ENCODE data around the gene PAFAH1B1. TPM values are rescaled to one million over a fixed set of nuclear protein-coding genes. Genes with fewer than 3 reads are reported as not detected.

The PAFAH1B1 gene
- total and polyA plus RNA-seq, 10 of the 15 experiments (the other 5 are each of a cell fraction or from before 2014, with no cell fraction given): 28.9 to 107 (median 49.1) TPM

GRCh38 chr17:2684549-2684948 lies 91.1 kb downstream of the PAFAH1B1 start:
- H3K9ac ChIP-seq (ENCODE audit: control insufficient read depth, insufficient read depth, low read length): no peak overlapping the region
- no TSS peak for BruUV-seq (replicated peaks)
- H3K4me3 ChIP-seq: no peak overlapping the region
- H3K36me3 ChIP-seq (ENCODE audit: control insufficient read depth in 2 of 2, insufficient read depth in 2 of 2, low read length in 1 of 2): peaks cover 7 to 30% of the 10 kb centered on the region in 2 experiments
- H3K27ac ChIP-seq (ENCODE audit: control insufficient read depth, insufficient read depth): no peak overlapping the region
- WGBS (ENCODE audit: insufficient coverage, insufficient replicate concordance, low lambda C conversion rate, missing lambda C conversion rate): 97% methylated on average over 18 of the region's 18 CpGs
- TF ChIP-seq, protein P1, sequence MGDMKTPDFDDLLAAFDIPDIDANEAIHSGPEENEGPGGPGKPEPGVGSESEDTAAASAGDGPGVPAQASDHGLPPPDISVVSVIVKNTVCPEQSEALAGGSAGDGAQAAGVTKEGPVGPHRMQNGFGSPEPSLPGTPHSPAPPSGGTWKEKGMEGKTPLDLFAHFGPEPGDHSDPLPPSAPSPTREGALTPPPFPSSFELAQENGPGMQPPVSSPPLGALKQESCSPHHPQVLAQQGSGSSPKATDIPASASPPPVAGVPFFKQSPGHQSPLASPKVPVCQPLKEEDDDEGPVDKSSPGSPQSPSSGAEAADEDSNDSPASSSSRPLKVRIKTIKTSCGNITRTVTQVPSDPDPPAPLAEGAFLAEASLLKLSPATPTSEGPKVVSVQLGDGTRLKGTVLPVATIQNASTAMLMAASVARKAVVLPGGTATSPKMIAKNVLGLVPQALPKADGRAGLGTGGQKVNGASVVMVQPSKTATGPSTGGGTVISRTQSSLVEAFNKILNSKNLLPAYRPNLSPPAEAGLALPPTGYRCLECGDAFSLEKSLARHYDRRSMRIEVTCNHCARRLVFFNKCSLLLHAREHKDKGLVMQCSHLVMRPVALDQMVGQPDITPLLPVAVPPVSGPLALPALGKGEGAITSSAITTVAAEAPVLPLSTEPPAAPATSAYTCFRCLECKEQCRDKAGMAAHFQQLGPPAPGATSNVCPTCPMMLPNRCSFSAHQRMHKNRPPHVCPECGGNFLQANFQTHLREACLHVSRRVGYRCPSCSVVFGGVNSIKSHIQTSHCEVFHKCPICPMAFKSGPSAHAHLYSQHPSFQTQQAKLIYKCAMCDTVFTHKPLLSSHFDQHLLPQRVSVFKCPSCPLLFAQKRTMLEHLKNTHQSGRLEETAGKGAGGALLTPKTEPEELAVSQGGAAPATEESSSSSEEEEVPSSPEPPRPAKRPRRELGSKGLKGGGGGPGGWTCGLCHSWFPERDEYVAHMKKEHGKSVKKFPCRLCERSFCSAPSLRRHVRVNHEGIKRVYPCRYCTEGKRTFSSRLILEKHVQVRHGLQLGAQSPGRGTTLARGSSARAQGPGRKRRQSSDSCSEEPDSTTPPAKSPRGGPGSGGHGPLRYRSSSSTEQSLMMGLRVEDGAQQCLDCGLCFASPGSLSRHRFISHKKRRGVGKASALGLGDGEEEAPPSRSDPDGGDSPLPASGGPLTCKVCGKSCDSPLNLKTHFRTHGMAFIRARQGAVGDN (IDR thresholded peaks at IDR 0.05): no peak
- TF ChIP-seq SREBF1 (IDR thresholded peaks at IDR 0.05; ENCODE audit: low read length) (no peak), POLR2A (IDR thresholded peaks at IDR 0.05; ENCODE audit: low read depth, low read length) (peak; percentile 57)
- ChIA-PET CTCF (no interaction called here), POLR2A (no interaction called here), SMC1A (ENCODE audit: uncharacterized antibody, unreplicated experiment) (no interaction called here), RAD21 (ENCODE audit: unreplicated experiment) (no interaction called here)
- ATAC-seq: no peak
- no peaks in the 10 kb centered on the region for H3K4me1 ChIP-seq (ENCODE audit: control insufficient read depth, insufficient read depth, low read length)
- intact Hi-C loops (cut with micrococcal nuclease; ENCODE audit: unreplicated experiment): no loop called here
- H3K9me3 ChIP-seq (replicated peaks; ENCODE audit: control insufficient read depth, insufficient read depth, low read length): no peaks in the 10 kb centered on the region
- H2AFZ ChIP-seq (ENCODE audit: control insufficient read depth, low read depth, low read length): no peak overlapping the region
- H3K79me2 ChIP-seq (ENCODE audit: control insufficient read depth, insufficient read depth, low read length): no peaks in the 10 kb centered on the region
- H3K27me3 ChIP-seq (replicated peaks in 1 of 2; ENCODE audit: control insufficient read depth in 2 of 2, insufficient read depth in 2 of 2, low read length in 1 of 2): no peaks in the 10 kb centered on the region
- DNase-seq (ENCODE audit: low read depth, low spot score): no peak
- FAIRE-seq: no peak
- H4K20me1 ChIP-seq (ENCODE audit: control insufficient read depth, insufficient read depth): no peaks in the 10 kb centered on the region
- no peak overlapping the region for H3K4me2 ChIP-seq (ENCODE audit: control insufficient read depth, insufficient read depth)
- in situ Hi-C loops (cut with MboI): no loop called here

DNA sequence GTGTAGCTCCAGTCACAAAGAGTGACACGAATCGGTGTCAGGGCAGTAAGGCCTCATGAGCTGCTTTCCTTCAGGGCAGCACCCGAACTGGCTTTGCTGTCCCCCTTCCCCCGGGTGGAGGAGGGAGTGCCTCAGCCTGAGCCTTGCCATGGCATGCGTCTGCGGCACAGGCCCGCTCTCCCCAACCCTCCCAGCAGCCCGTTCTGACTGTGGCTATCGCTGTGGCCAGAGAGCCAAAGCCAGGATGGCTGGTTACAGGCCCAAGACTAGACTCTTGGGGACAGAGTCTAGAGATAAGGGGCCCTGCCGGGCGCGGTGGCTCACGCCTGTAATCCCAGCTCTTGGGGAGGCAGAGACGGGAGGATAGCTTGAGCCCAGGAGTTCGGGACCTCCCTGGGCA lies 92.2 kb downstream of the PAFAH1B1 start:
- in situ Hi-C loops (cut with MboI) (no loop called here), intact Hi-C loops (cut with micrococcal nuclease; ENCODE audit: unreplicated experiment) (no loop called here)
- Histone ChIP-seq H3K4me2 (ENCODE audit: control insufficient read depth, insufficient read depth) (no peak overlapping the region), H3K4me3 (no peak overlapping the region), H3K27me3 (replicated peaks in 1 of 2; ENCODE audit: control insufficient read depth in 2 of 2, insufficient read depth in 2 of 2, low read length in 1 of 2) (no peaks in the 10 kb centered on the region), H3K36me3 (ENCODE audit: control insufficient read depth in 2 of 2, insufficient read depth in 2 of 2, low read length in 1 of 2) (peaks cover 12 to 26% of the 10 kb centered on the region in 2 experiments), H3K79me2 (ENCODE audit: control insufficient read depth, insufficient read depth, low read length) (no peaks in the 10 kb centered on the region), H4K20me1 (ENCODE audit: control insufficient read depth, insufficient read depth) (no peaks in the 10 kb centered on the region), H2AFZ (ENCODE audit: control insufficient read depth, low read depth, low read length) (no peak overlapping the region), H3K9ac (ENCODE audit: control insufficient read depth, insufficient read depth, low read length) (no peak overlapping the region), H3K9me3 (replicated peaks; ENCODE audit: control insufficient read depth, insufficient read depth, low read length) (no peaks in the 10 kb centered on the region), H3K27ac (ENCODE audit: control insufficient read depth, insufficient read depth) (no peak overlapping the region), H3K4me1 (ENCODE audit: control insufficient read depth, insufficient read depth, low read length) (no peaks in the 10 kb centered on the region)
- ChIA-PET POLR2A (interaction anchor here (0.5 to 0.7 kb wide), 2 partner anchors 161 to 262 kb away, joined by 5 read pairs; no protein-coding TSS in a partner anchor), RAD21 (ENCODE audit: unreplicated experiment) (no interaction called here), CTCF (interaction anchor here (2.1 kb wide), 1 partner anchor 303 kb away, joined by 10 read pairs; no protein-coding TSS in a partner anchor), SMC1A (ENCODE audit: uncharacterized antibody, unreplicated experiment) (no interaction called here)
- DNase-seq (ENCODE audit: low read depth, low spot score): no peak
- no peak for ATAC-seq
- no TSS peak for BruUV-seq (replicated peaks)
- FAIRE-seq: no peak
- WGBS (ENCODE audit: insufficient coverage, insufficient replicate concordance, low lambda C conversion rate, missing lambda C conversion rate): 90% methylated on average over 15 of the region's 15 CpGs
- TF ChIP-seq POLR2A (IDR thresholded peaks at IDR 0.05; ENCODE audit: low read depth, low read length) (peak; percentile 76), HDAC2 (IDR thresholded peaks at IDR 0.05) (no peak), FOS (IDR thresholded peaks at IDR 0.05; ENCODE audit: borderline replicate concordance, extremely low read depth, insufficient read length) (no peak)
- TF ChIP-seq, protein P2, sequence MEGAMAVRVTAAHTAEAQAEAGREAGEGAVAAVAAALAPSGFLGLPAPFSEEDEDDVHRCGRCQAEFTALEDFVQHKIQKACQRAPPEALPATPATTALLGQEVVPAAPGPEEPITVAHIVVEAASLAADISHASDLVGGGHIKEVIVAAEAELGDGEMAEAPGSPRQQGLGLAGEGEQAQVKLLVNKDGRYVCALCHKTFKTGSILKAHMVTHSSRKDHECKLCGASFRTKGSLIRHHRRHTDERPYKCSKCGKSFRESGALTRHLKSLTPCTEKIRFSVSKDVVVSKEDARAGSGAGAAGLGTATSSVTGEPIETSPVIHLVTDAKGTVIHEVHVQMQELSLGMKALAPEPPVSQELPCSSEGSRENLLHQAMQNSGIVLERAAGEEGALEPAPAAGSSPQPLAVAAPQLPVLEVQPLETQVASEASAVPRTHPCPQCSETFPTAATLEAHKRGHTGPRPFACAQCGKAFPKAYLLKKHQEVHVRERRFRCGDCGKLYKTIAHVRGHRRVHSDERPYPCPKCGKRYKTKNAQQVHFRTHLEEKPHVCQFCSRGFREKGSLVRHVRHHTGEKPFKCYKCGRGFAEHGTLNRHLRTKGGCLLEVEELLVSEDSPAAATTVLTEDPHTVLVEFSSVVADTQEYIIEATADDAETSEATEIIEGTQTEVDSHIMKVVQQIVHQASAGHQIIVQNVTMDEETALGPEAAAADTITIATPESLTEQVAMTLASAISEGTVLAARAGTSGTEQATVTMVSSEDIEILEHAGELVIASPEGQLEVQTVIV (IDR thresholded peaks at IDR 0.05; ENCODE audit: borderline replicate concordance, partially characterized antibody): no peak
